Neuronal stem cell (in vitro differentiated cells): ENCODE results near the gene BMP2K.

Source experiments
- DNase-seq: peaks from one replicate; pipeline ENCODE4 v3.0.0-alpha.2; 2013; ENCODE audit warnings: low spot score
- H2AFZ ChIP-seq: one replicate; pipeline ENCODE4 v1.6.1; 2013; ENCODE audit warnings: mild to moderate bottlenecking, low read length, inconsistent platforms
- H2AK5ac ChIP-seq: 2 replicates; pipeline ENCODE4 v1.6.1; 2013; ENCODE audit warnings: low read depth, mild to moderate bottlenecking, inconsistent platforms, low read length, moderate library complexity, mixed read lengths
- H2BK120ac ChIP-seq: 2 replicates; pipeline ENCODE4 v1.6.1; 2013; ENCODE audit warnings: low read depth, mild to moderate bottlenecking, inconsistent platforms, low read length, moderate library complexity, mixed read lengths
- H2BK12ac ChIP-seq: one replicate; pipeline ENCODE4 v1.6.1; 2013; ENCODE audit warnings: low read length, inconsistent platforms
- H2BK15ac ChIP-seq: 2 replicates; pipeline ENCODE4 v1.6.1; 2013; ENCODE audit warnings: mild to moderate bottlenecking, low read length, inconsistent platforms, mixed read lengths
- H2BK5ac ChIP-seq: one replicate; pipeline ENCODE4 v1.6.1; 2013; ENCODE audit warnings: inconsistent platforms, mild to moderate bottlenecking, low read length, moderate library complexity
- H3K14ac ChIP-seq: one replicate; pipeline ENCODE4 v1.6.1; 2013; ENCODE audit warnings: low read length, inconsistent platforms
- H3K18ac ChIP-seq: 2 replicates; pipeline ENCODE4 v1.6.1; 2013; ENCODE audit warnings: low read length, inconsistent platforms
- H3K23ac ChIP-seq: 2 replicates; pipeline ENCODE4 v1.6.1; 2013; ENCODE audit warnings: low read depth, mild to moderate bottlenecking, mixed read lengths, low read length, inconsistent platforms; ENCODE audit not compliant: poor library complexity
- H3K27ac ChIP-seq: replicated peaks from 3 replicates; pipeline ENCODE4 v1.5.1; 2013; ENCODE audit warnings: low read length, inconsistent platforms
- H3K27me3 ChIP-seq, 3 experiments: 2 replicates each; pipeline ENCODE4 v1.6.1; 2013; ENCODE audit warnings: low read length in 3 of 3, mild to moderate bottlenecking in 2 of 3, inconsistent platforms in 1 of 3, low read depth in 1 of 3, mixed read lengths in 1 of 3, moderate library complexity in 1 of 3; ENCODE audit not compliant: control insufficient read depth in 3 of 3, insufficient read depth in 3 of 3
- H3K36me3 ChIP-seq, 2 donors: replicated peaks in 1 of 2; 2 replicates each; pipeline ENCODE4 v1.6.1; 2013; ENCODE audit warnings: low read length in 2 of 2; ENCODE audit not compliant: control insufficient read depth in 2 of 2, insufficient read depth in 2 of 2
- H3K4ac ChIP-seq: 2 replicates; pipeline ENCODE4 v1.6.1; 2013; ENCODE audit warnings: inconsistent platforms, mild to moderate bottlenecking, low read length, moderate library complexity
- H3K4me1 ChIP-seq, 2 donors: 1 replicate in 1 of 2; 2 replicates in 1 of 2; pipeline ENCODE4 v1.6.1; 2013; ENCODE audit warnings: low read length in 2 of 2, low read depth in 1 of 2; ENCODE audit not compliant: control insufficient read depth in 2 of 2, insufficient read depth in 1 of 2
- H3K4me2 ChIP-seq: one replicate; pipeline ENCODE4 v1.6.1; 2013; ENCODE audit warnings: mild to moderate bottlenecking, low read length, inconsistent platforms; ENCODE audit not compliant: insufficient read depth, poor library complexity, severe bottlenecking
- H3K4me3 ChIP-seq, 2 donors: 2 replicates each; pipeline ENCODE4 v1.5.1; 2013; ENCODE audit warnings: low read length in 2 of 2, mild to moderate bottlenecking in 2 of 2, inconsistent platforms in 1 of 2, moderate library complexity in 1 of 2
- H3K79me1 ChIP-seq: one replicate; pipeline ENCODE4 v1.6.1; 2013; ENCODE audit warnings: low read depth, mild to moderate bottlenecking, inconsistent platforms, low read length, moderate library complexity
- H3K9ac ChIP-seq: one replicate; pipeline ENCODE4 v1.6.1; 2013; ENCODE audit warnings: mild to moderate bottlenecking, low read depth, low read length, inconsistent platforms; ENCODE audit not compliant: poor library complexity
- H3K9me3 ChIP-seq, 2 donors: replicated peaks in 1 of 2; 2 replicates each; pipeline versions ENCODE3 to v1.6.1; 2013; ENCODE audit warnings: low read length in 2 of 2, mild to moderate bottlenecking in 2 of 2, inconsistent platforms in 1 of 2, low read depth in 1 of 2, mixed read lengths in 1 of 2, moderate library complexity in 1 of 2; ENCODE audit not compliant: control insufficient read depth in 2 of 2, insufficient read depth in 1 of 2
- H4K8ac ChIP-seq: one replicate; pipeline ENCODE4 v1.6.1; 2013; ENCODE audit warnings: low read depth, mild to moderate bottlenecking, inconsistent platforms, low read length, moderate library complexity
- H4K91ac ChIP-seq: one replicate; pipeline ENCODE4 v1.6.1; 2013; ENCODE audit warnings: low read length, low read depth, mild to moderate bottlenecking, inconsistent platforms; ENCODE audit not compliant: poor library complexity
- WGBS, 2 donors: extraction: QIAGEN DNeasy Blood & Tissue Kit; methylation state at CpG; one replicate each; pipeline ENCODE4 v1.1.7; 2013; ENCODE audit warnings: missing lambda C conversion rate in 2 of 2, mixed read lengths in 1 of 2; ENCODE audit not compliant: insufficient read length in 2 of 2, insufficient replicate concordance in 1 of 2; ENCODE audit errors: extremely low coverage in 2 of 2; 5-methylcytosine and 5-hydroxymethylcytosine counted together

The BMP2K gene

DNA sequence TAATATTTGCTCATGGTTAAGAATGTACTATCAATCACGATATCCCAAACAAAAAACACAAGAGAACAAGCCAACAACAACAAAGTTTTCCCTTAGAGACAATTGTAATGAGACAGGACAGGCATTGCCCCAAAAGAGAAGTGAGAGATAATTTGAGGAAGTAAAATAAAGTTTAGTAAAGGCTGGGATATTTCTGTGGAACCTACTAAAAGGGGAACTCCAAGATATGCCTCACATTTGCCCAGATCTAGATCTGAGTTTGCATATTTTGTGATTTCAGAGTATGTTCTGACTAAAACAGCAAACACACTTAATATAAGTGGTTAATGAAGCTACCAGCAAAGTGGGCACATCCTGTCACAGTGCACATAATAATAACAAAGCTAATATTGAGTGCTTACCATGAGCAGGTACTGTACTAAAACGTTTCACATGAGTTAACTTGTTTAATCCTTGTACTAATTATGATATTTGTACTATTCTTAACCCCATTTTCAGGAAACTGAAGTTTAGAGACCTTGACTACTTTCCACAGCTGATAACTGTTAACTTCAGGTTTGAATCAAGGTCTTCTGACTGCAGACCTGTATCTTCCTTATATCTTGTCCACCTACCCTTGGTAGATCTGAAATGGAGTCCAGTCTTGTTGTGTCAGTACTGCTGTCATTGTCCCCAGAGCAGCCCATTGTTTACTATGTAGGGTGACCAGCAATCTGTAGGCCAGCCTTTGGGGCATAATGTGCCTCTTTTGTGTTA is 26.0 kb upstream of the BMP2K start:
- no peak overlapping the region for H3K9ac ChIP-seq
- H3K27me3 ChIP-seq = peaks cover 0 to 13% (median 0%) of the 10 kb centered on the region in 3 experiments
- no peak overlapping the region for H2BK12ac ChIP-seq
- H2BK5ac ChIP-seq = no peak overlapping the region
- no peak overlapping the region for H3K18ac ChIP-seq
- no peak overlapping the region for H2AFZ ChIP-seq
- no peak overlapping the region for H3K4me3 ChIP-seq
- H3K23ac ChIP-seq = no peak overlapping the region
- no peak overlapping the region for H3K14ac ChIP-seq
- no peak for DNase-seq
- WGBS, 2 donors = no CpG with 5 or more reads among the region's 2 CpGs
- no peak overlapping the region for H4K8ac ChIP-seq
- no peaks in the 10 kb centered on the region for H3K4me1 ChIP-seq
- no peak overlapping the region for H4K91ac ChIP-seq
- H3K4ac ChIP-seq = no peak overlapping the region
- no peaks in the 10 kb centered on the region for H3K9me3 ChIP-seq
- H2AK5ac ChIP-seq = no peak overlapping the region
- H3K4me2 ChIP-seq = no peak overlapping the region
- no peaks in the 10 kb centered on the region for H3K79me1 ChIP-seq
- no peak overlapping the region for H3K27ac ChIP-seq
- no peaks in the 10 kb centered on the region for H3K36me3 ChIP-seq
- H2BK15ac ChIP-seq = no peak overlapping the region
- H2BK120ac ChIP-seq = no peak overlapping the region

DNA sequence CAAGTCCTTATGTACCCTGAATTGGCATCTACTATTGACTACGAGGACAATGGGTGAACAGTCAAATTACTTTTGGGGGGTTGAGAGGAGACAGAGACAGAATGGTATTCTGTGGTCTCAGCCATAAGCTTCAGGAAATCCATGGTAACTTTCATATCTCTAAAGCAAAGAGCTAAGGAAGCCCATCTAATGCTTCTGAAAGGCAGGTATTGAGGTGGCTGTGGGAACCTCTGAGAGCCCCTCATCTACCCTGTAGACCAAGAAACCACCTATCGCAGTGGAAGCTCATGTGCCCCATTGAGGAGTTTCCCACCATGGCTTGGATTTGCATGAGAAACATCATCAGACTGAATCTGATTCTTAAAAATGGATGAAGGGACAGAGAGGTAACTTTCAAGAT is 23.1 kb upstream of the BMP2K start:
- H3K79me1 ChIP-seq = no peaks in the 10 kb centered on the region
- H3K23ac ChIP-seq = no peak overlapping the region
- H2AK5ac ChIP-seq = no peak overlapping the region
- H3K4me1 ChIP-seq = no peaks in the 10 kb centered on the region
- H2BK12ac ChIP-seq = no peak overlapping the region
- no peak overlapping the region for H3K18ac ChIP-seq
- no peak overlapping the region for H3K14ac ChIP-seq
- H3K27ac ChIP-seq = no peak overlapping the region
- H3K4ac ChIP-seq = no peak overlapping the region
- no peak overlapping the region for H4K91ac ChIP-seq
- no CpG with 5 or more reads among the region's 2 CpGs for WGBS, 2 donors
- no peak for DNase-seq
- no peak overlapping the region for H3K4me2 ChIP-seq
- no peak overlapping the region for H4K8ac ChIP-seq
- no peaks in the 10 kb centered on the region for H3K9me3 ChIP-seq
- H2BK15ac ChIP-seq = no peak overlapping the region
- no peak overlapping the region for H2BK120ac ChIP-seq
- no peak overlapping the region for H3K9ac ChIP-seq
- peaks cover 0 to 13% (median 0%) of the 10 kb centered on the region in 3 experiments for H3K27me3 ChIP-seq
- H2BK5ac ChIP-seq = no peak overlapping the region
- no peak overlapping the region for H3K4me3 ChIP-seq
- no peak overlapping the region for H2AFZ ChIP-seq
- no peaks in the 10 kb centered on the region for H3K36me3 ChIP-seq

DNA sequence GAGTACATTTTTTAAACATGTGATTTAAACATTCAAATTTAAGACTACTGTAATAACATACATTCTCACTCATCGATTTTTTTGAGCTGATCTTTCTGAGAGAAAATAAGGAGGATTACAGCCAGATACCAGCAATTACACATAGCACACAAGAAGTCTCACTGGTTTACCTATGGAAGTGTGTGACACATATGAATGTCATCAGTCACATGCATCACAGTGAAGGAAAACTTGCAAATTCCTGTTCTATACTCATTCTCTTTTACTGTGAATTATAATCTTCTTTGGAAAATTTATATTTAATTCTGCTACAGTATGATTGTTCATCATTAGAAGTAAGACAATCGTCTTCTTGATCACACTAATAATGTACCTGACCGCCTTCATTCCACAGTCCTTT is 21.3 kb upstream of the BMP2K start:
- H3K18ac ChIP-seq = no peak overlapping the region
- H4K8ac ChIP-seq = no peak overlapping the region
- H3K9ac ChIP-seq = no peak overlapping the region
- no peak overlapping the region for H2AFZ ChIP-seq
- no peak overlapping the region for H3K14ac ChIP-seq
- DNase-seq = no peak
- no peaks in the 10 kb centered on the region for H3K79me1 ChIP-seq
- no peak overlapping the region for H2BK5ac ChIP-seq
- H2BK12ac ChIP-seq = no peak overlapping the region
- no CpG with 5 or more reads among the region's 3 CpGs for WGBS, 2 donors
- H3K36me3 ChIP-seq = no peaks in the 10 kb centered on the region
- no peak overlapping the region for H3K27ac ChIP-seq
- H2BK120ac ChIP-seq = no peak overlapping the region
- H4K91ac ChIP-seq = no peak overlapping the region
- no peak overlapping the region for H3K4me3 ChIP-seq
- H3K4me2 ChIP-seq = no peak overlapping the region
- H3K23ac ChIP-seq = no peak overlapping the region
- H2BK15ac ChIP-seq = no peak overlapping the region
- H3K4me1 ChIP-seq = no peaks in the 10 kb centered on the region
- no peaks in the 10 kb centered on the region for H3K9me3 ChIP-seq
- H3K27me3 ChIP-seq = peaks cover 0 to 13% (median 0%) of the 10 kb centered on the region in 3 experiments
- no peak overlapping the region for H3K4ac ChIP-seq
- H2AK5ac ChIP-seq = no peak overlapping the region

DNA sequence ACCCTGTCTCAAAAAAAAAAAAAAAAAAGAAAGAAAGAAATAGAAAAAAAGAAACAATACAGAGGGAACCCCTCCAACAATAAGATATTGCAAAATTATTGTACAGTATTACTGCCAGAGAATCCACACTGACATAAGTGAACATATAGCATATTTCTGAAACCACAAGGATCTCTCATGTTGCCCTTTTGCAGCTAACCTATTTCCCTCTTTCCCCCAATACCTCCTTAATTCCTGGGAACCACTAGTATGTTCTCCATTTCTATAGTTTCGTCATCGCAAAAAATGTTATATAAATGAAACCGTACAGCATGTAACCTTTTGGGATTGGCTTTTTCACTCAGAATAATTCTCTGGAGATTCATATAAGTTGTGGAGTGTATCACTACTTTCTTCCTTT is 20.0 kb upstream of the BMP2K start:
- no peak overlapping the region for H3K23ac ChIP-seq
- no peak overlapping the region for H2AK5ac ChIP-seq
- H3K18ac ChIP-seq = no peak overlapping the region
- H3K27me3 ChIP-seq = peaks cover 0 to 13% (median 0%) of the 10 kb centered on the region in 3 experiments
- no peaks in the 10 kb centered on the region for H3K9me3 ChIP-seq
- no peak overlapping the region for H3K4me3 ChIP-seq
- WGBS, 2 donors = no CpG with 5 or more reads among the region's 3 CpGs
- no peak overlapping the region for H3K14ac ChIP-seq
- H3K4me2 ChIP-seq = no peak overlapping the region
- no peaks in the 10 kb centered on the region for H3K4me1 ChIP-seq
- H2BK5ac ChIP-seq = no peak overlapping the region
- H2BK12ac ChIP-seq = no peak overlapping the region
- H4K8ac ChIP-seq = no peak overlapping the region
- H2BK15ac ChIP-seq = no peak overlapping the region
- no peak overlapping the region for H3K9ac ChIP-seq
- H3K4ac ChIP-seq = no peak overlapping the region
- DNase-seq = no peak
- no peaks in the 10 kb centered on the region for H3K79me1 ChIP-seq
- no peak overlapping the region for H3K27ac ChIP-seq
- no peaks in the 10 kb centered on the region for H3K36me3 ChIP-seq
- no peak overlapping the region for H4K91ac ChIP-seq
- H2BK120ac ChIP-seq = no peak overlapping the region
- no peak overlapping the region for H2AFZ ChIP-seq
